HG03565 (cell line): Measurements from ENCODE around the gene APOH.

ENCODE experiments used
- ATAC-seq: cut with Tn5 transposase; IDR thresholded peaks from one replicate; pipeline ENCODE4 v1.9.1; 2021; ENCODE audit warnings: mild to moderate bottlenecking, moderate library complexity; ENCODE audit not compliant: unreplicated experiment

The APOH gene

GRCh38 chr17:66235377-66235994 lies 6.3 kb upstream of the APOH start:
- ATAC-seq = no peak

DNA sequence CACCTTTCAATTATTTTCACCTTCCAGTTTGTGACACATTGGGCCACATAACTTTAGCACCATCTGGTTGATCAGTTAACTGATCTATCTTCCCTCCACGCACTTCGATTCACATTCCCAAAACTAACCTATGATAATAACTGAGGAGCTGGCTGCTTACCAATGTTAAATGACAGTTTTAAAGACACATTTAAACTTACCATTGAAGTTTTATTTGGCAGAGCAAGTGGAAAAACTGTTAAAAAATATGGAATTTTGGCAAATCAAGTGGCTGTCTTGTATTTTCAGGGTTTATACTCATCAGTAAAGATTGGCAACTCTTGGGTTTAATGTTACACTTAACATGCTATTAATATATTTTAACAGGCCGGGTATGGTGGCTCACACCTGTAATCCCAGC lies 5.4 kb upstream of the APOH start:
- no peak for ATAC-seq

GRCh38 chr17:66233023-66233753 lies 4.0 kb upstream of the APOH start:
- ATAC-seq = no peak

GRCh38 chr17:66230922-66231591 lies 1.8 kb upstream of the APOH start:
- no peak for ATAC-seq

- ATAC-seq = no peak
Observed at GRCh38 chr17:66229783-66230538, 746 bp upstream of the APOH start.

DNA sequence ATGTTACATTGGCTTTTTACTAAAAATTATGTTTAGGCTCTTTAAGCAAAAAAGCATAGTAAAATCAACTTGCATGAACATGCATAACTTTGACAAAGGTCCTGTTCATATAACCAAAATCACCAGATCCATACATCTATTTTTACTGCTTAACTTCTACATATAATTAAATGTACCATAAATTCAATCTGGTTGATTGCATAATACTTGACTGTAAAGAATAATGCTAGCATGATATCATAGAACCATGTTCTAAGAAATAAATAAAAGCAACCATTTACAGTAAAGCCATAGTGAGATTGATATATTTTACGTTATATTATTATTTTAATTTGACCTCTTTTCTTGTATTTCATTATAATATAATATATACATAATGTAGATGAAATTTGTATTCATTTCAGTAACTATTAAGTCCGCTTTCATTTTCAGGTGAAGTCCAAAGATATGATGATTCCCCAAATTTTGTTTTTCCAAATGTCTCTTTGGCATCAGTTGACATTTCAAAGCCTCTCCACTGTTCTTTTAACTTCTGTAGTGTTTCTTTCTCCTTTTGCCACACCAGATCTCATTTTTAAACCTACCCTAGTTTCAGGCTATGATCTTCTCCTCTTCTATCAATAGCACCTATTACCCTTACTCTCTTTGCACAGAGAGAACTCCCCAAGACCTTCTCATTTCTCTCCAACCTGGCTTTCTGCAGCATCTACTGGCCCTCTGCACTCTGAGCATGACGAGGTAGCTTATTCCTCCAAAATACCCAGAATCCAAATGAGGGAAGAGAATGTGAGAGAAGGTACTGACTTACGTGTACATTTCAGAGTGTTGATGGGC lies 1.8 kb downstream of the APOH start:
- no peak for ATAC-seq

GRCh38 chr17:66222798-66223350 lies 6.3 kb downstream of the APOH start:
- no peak for ATAC-seq

GRCh38 chr17:66221755-66222530 lies 7.3 kb downstream of the APOH start:
- ATAC-seq = no peak

DNA sequence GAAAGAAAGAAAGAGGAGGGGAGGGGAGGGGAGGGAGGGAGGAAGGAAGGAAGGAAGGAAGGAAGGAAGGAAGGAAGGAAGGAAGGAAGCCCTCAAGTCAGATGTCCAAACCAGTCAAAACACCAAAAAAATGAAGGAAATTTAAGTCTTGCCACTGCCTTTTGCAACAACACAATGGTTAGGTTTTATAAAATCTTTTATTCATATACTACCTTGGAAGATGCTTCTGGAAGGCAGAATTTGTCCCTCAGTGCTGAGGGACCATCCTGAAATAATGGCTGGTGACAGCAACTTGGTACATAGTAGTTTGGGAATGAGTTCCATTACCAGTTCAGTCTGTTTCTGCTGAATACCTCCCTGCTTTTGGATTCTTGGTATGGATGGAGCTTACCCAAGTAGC lies 7.9 kb downstream of the APOH start:
- no peak for ATAC-seq

- no peak for ATAC-seq
Observed at GRCh38 chr17:66220079-66220835, 9.0 kb downstream of the APOH start.

GRCh38 chr17:66215529-66215911 lies 13.7 kb downstream of the APOH start:
- ATAC-seq = no peak

DNA sequence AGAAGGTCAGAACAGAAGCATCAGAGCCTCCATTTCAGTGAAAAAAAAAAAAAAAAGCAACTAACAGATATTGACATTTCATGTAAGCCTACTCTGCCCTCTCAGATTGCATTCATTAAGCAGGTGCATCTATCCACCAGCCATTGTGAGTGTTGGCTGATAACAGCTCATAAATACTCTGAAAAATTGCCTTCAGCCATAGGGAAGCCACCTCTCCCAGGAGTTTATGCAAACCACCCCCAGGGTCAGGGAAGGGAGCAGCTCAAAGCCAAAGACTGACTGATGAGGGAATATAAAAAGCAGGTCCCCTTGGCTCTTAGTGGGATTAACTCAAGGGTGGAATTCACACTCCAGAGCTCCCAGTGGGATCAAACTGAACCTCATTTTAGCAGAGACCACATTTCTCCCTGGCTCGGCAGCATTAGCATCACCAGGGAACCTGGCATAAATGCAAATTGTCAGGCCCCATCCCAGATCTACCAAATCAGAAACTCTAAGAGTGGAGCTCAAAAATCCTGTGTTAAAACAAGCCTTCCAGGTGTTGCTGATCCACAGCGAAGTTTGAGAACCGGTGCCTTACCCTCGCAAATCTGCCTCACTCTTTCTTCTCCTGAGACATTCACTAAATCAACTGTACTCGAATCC lies 14.2 kb downstream of the APOH start:
- ATAC-seq = no peak

DNA sequence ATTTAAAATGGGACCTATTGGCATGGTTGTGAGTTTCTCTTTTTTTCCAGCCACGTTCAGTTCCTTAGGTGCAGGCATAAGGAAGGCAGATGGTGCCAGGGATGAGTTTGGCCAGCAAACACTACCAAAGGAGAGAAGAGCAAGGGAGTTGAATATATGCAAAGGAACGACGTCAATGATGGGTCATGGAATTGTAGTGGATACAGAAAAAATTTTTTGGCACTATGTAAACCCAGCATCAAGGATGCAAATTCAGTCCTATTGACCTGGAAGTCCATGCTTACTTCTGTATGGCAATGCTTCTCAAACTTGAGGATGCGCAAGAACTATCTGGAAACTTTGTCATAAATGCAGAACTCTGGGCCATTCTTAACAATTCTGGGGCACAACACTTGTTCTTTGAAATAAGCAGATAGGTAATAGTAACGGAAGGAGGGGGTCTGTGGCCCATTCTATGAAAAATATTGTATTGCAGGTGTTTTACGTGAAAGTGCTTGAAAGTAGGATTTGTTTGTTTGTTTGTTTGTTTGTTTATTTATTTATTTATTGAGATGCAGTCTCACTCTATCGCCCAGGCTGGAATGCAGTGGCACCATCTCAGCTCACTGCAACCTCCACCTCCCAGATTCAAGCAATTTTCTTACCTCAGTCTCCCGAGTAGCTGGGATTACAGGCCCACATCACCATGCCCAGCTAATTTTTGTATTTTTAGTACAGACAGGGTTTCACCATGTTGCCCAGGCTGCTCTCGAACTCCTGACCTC lies 18.0 kb downstream of the APOH start:
- no peak for ATAC-seq

DNA sequence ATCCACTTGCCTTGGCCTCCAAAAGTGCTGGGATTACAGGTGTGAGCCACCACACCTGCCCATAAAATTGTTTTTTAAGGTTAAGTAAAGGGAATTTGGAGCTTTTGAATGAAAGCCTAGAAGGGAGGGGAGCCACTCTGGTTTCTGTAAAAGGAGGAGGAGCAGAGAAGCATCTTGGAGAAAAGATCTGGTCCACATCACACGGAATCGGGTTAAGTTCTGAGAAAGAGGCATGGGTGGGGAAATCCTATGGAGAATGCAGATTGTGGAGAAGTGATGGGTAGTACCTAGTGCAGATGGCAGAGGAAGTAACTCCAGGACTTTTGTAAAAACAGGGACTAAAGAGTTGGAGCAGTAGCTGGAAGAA lies 19.0 kb downstream of the APOH start:
- ATAC-seq = no peak

DNA sequence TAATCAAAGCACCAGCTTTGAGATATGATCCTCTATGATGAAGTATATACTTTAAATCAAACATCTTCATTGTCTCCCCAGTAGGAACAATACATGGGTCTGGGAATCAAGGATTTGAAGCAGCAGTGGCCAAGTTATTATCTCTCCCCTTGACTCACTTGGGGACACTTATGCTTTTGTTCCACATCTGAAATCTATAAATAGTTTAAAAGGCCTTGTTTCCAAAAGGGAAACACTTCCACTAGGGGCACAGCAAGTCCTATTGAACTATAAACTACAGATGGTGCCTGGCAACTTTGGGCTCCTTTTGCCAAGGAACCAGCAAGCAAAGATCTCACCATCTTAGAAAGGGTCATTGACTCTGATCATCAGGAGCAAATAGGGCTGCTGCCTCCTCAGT lies 21.3 kb downstream of the APOH start:
- ATAC-seq = no peak

- ATAC-seq = no peak
Observed at GRCh38 chr17:66203274-66204015, 25.8 kb downstream of the APOH start.

- no peak for ATAC-seq
Observed at GRCh38 chr17:66200685-66201092, 28.5 kb downstream of the APOH start.
